HEK293 (cell line): ENCODE measurements around the gene DCAF7.

ENCODE experiments used
- CTCF ChIA-PET: fragments of 350-600 bp; formaldehyde crosslinking; extraction: SDS; loops from one replicate; lab custom pipeline; 2021; ENCODE audit warnings: antibody characterized with exemption; lab: Yijun Ruan, JAX
- POLR2A ChIA-PET: fragments of 300-600 bp; formaldehyde crosslinking; extraction: SDS; loops from one replicate; lab custom pipeline; 2020; ENCODE audit warnings: antibody characterized with exemption, inconsistent platforms; lab: Yijun Ruan, JAX
- H3K27ac ChIP-seq: fragments of 200-500 bp; sonication (Bioruptor generic); 2 replicates; pipeline ENCODE4 v1.5.1; 2014; ENCODE audit warnings: low read depth, low read length, control low read depth, inconsistent platforms; ENCODE audit errors: extremely low read depth
- H3K36me3 ChIP-seq, 2 experiments: fragments of 200-500 bp in 1 of 2; sonication (Bioruptor generic) in 1 of 2; 1 replicate in 1 of 2; 2 replicates in 1 of 2; pipeline ENCODE4 v1.5.1; 2014 to 2017; ENCODE audit warnings: inconsistent platforms in 2 of 2, low read length in 2 of 2; ENCODE audit not compliant: control insufficient read depth in 2 of 2, insufficient read depth in 1 of 2
- H3K4me1 ChIP-seq: fragments of 200-500 bp; sonication (Bioruptor generic); 2 replicates; pipeline ENCODE4 v1.5.1; 2014; ENCODE audit warnings: mild to moderate bottlenecking, low read length, inconsistent platforms; ENCODE audit not compliant: control insufficient read depth, insufficient read depth
- H3K4me3 ChIP-seq: 2 replicates; pipeline ENCODE4 v1.5.1; 2011; ENCODE audit warnings: low read depth, mild to moderate bottlenecking, control low read depth, low read length, moderate library complexity
- H3K9me3 ChIP-seq: fragments of 200-500 bp; sonication (Bioruptor generic); 2 replicates; pipeline ENCODE4 v1.5.1; 2014; ENCODE audit warnings: low read depth, low read length, inconsistent platforms; ENCODE audit not compliant: control insufficient read depth, insufficient read depth
- BCL6B ChIP-seq: fragments of 450-650 bp; formaldehyde crosslinking; IDR thresholded peaks from 2 replicates; pipeline ENCODE4 v1.5.1; 2017; ENCODE audit warnings: missing biosample characterization, missing genetic modification characterization
- GLI2 ChIP-seq: fragments of 450-650 bp; formaldehyde crosslinking; IDR thresholded peaks from 2 replicates; pipeline ENCODE4; 2017; ENCODE audit warnings: missing biosample characterization, missing genetic modification characterization, low read depth, borderline replicate concordance
- MEIS1 ChIP-seq: sonication (generic); formaldehyde crosslinking; IDR thresholded peaks from 2 replicates; pipeline ENCODE4 v1.8.1; 2022; ENCODE audit warnings: missing genetic modification reagents, mild to moderate bottlenecking, borderline replicate concordance
- MYNN ChIP-seq: fragments of 450-650 bp; formaldehyde crosslinking; IDR thresholded peaks from 2 replicates; pipeline ENCODE4 v1.5.1; 2016; ENCODE audit warnings: missing biosample characterization, missing genetic modification characterization, borderline replicate concordance
- SETDB1 ChIP-seq: IDR thresholded peaks from one replicate; pipeline ENCODE4 v1.6.1; 2017; ENCODE audit warnings: mild to moderate bottlenecking, low read length, moderate library complexity, mixed read lengths; ENCODE audit not compliant: insufficient read length
- ZBTB44 ChIP-seq: fragments of 450-650 bp; IDR thresholded peaks from 2 replicates; pipeline ENCODE4 v1.5.1; 2018; ENCODE audit warnings: missing biosample characterization, mild to moderate bottlenecking, missing genetic modification characterization
- ZNF221 ChIP-seq: fragments of 450-650 bp; formaldehyde crosslinking; IDR thresholded peaks from 2 replicates; pipeline ENCODE4 v1.5.1; 2017; ENCODE audit warnings: missing biosample characterization, missing genetic modification characterization, borderline replicate concordance
- ZNF266 ChIP-seq: fragments of 450-650 bp; formaldehyde crosslinking; IDR thresholded peaks from 2 replicates; pipeline ENCODE4 v1.5.1; 2016; ENCODE audit warnings: missing biosample characterization, missing genetic modification characterization, low read depth
- ZNF302 ChIP-seq: fragments of 450-650 bp; formaldehyde crosslinking; IDR thresholded peaks from 2 replicates; pipeline ENCODE4 v1.5.1; 2016; ENCODE audit warnings: missing biosample characterization, missing genetic modification characterization, low read depth
- ZNF404 ChIP-seq: fragments of 450-650 bp; formaldehyde crosslinking; IDR thresholded peaks from 2 replicates; pipeline ENCODE4 v1.5.1; 2017; ENCODE audit warnings: missing biosample characterization, missing genetic modification characterization
- ZNF449 ChIP-seq: fragments of 450-650 bp; formaldehyde crosslinking; IDR thresholded peaks from 2 replicates; pipeline ENCODE4 v1.5.1; 2017; ENCODE audit warnings: missing biosample characterization, mild to moderate bottlenecking, missing genetic modification characterization, moderate library complexity
- ZNF571 ChIP-seq: fragments of 450-650 bp; formaldehyde crosslinking; IDR thresholded peaks from 2 replicates; pipeline ENCODE4 v1.5.0; 2017; ENCODE audit warnings: missing biosample characterization, missing genetic modification characterization
- ZXDB ChIP-seq: fragments of 450-650 bp; formaldehyde crosslinking; IDR thresholded peaks from 2 replicates; pipeline ENCODE4 v1.5.1; 2016; ENCODE audit warnings: missing biosample characterization, missing genetic modification characterization
- TF ChIP-seq, protein P1 (sequence below): fragments of 450-650 bp; formaldehyde crosslinking; IDR thresholded peaks from 2 replicates; pipeline ENCODE4 v1.5.1; 2017; ENCODE audit warnings: missing biosample characterization, missing genetic modification characterization
- TF ChIP-seq, protein P2 (sequence below): fragments of 450-650 bp; formaldehyde crosslinking; IDR thresholded peaks from 2 replicates; pipeline ENCODE4 v1.5.1; 2016; ENCODE audit warnings: missing biosample characterization, missing genetic modification characterization, low read depth
- TF ChIP-seq, protein P3 (sequence below): fragments of 450-650 bp; formaldehyde crosslinking; IDR thresholded peaks from 2 replicates; pipeline ENCODE4 v1.5.1; 2017; ENCODE audit warnings: missing biosample characterization, missing genetic modification characterization
- TF ChIP-seq, protein P4 (sequence below): fragments of 450-650 bp; formaldehyde crosslinking; IDR thresholded peaks from 2 replicates; pipeline ENCODE4 v1.5.1; 2016; ENCODE audit warnings: missing biosample characterization, missing genetic modification characterization

DCAF7 gene

DNA sequence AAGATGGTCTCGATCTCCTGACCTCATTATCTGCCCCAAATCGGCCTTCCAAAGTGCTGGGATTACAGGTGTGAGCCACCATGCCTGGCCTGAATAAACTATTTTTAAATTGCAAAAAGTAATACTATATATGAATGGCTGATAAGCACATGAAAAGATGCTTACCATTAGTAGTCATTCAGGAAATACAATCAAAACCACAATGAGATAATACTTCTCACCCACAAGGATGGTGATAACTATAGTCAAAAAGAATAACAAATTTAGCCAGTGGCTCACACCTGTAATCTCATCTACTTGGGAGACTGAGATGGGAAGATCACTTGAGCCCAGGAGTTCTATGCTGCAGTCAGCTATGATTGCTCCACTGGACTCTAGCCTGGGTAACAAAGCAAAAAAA is 48.0 kb downstream of the DCAF7 start:
- no peak overlapping the region for H3K27ac ChIP-seq
- H3K4me1 ChIP-seq: no peaks in the 10 kb centered on the region
- H3K4me3 ChIP-seq: no peak overlapping the region
- TF ChIP-seq MYNN (tag by site-specific recombination) (no peak), ZNF221 (tag by site-specific recombination) (no peak), ZXDB (tag by site-specific recombination) (no peak), SETDB1 (no peak), ZNF449 (tag by site-specific recombination) (no peak), ZNF302 (tag by site-specific recombination) (no peak), ZBTB44 (no peak), BCL6B (tag by site-specific recombination) (no peak), GLI2 (no peak), ZNF266 (tag by site-specific recombination) (no peak), MEIS1 (CRISPR knock-in tag) (no peak), ZNF571 (tag by site-specific recombination) (no peak), ZNF404 (tag by site-specific recombination) (no peak)
- TF ChIP-seq, protein P1, sequence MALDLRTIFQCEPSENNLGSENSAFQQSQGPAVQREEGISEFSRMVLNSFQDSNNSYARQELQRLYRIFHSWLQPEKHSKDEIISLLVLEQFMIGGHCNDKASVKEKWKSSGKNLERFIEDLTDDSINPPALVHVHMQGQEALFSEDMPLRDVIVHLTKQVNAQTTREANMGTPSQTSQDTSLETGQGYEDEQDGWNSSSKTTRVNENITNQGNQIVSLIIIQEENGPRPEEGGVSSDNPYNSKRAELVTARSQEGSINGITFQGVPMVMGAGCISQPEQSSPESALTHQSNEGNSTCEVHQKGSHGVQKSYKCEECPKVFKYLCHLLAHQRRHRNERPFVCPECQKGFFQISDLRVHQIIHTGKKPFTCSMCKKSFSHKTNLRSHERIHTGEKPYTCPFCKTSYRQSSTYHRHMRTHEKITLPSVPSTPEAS: no peak
- TF ChIP-seq, protein P2, sequence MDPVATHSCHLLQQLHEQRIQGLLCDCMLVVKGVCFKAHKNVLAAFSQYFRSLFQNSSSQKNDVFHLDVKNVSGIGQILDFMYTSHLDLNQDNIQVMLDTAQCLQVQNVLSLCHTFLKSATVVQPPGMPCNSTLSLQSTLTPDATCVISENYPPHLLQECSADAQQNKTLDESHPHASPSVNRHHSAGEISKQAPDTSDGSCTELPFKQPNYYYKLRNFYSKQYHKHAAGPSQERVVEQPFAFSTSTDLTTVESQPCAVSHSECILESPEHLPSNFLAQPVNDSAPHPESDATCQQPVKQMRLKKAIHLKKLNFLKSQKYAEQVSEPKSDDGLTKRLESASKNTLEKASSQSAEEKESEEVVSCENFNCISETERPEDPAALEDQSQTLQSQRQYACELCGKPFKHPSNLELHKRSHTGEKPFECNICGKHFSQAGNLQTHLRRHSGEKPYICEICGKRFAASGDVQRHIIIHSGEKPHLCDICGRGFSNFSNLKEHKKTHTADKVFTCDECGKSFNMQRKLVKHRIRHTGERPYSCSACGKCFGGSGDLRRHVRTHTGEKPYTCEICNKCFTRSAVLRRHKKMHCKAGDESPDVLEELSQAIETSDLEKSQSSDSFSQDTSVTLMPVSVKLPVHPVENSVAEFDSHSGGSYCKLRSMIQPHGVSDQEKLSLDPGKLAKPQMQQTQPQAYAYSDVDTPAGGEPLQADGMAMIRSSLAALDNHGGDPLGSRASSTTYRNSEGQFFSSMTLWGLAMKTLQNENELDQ: no peak
- TF ChIP-seq, protein P3, sequence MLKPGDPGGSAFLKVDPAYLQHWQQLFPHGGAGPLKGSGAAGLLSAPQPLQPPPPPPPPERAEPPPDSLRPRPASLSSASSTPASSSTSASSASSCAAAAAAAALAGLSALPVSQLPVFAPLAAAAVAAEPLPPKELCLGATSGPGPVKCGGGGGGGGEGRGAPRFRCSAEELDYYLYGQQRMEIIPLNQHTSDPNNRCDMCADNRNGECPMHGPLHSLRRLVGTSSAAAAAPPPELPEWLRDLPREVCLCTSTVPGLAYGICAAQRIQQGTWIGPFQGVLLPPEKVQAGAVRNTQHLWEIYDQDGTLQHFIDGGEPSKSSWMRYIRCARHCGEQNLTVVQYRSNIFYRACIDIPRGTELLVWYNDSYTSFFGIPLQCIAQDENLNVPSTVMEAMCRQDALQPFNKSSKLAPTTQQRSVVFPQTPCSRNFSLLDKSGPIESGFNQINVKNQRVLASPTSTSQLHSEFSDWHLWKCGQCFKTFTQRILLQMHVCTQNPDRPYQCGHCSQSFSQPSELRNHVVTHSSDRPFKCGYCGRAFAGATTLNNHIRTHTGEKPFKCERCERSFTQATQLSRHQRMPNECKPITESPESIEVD: no peak
- TF ChIP-seq, protein P4, sequence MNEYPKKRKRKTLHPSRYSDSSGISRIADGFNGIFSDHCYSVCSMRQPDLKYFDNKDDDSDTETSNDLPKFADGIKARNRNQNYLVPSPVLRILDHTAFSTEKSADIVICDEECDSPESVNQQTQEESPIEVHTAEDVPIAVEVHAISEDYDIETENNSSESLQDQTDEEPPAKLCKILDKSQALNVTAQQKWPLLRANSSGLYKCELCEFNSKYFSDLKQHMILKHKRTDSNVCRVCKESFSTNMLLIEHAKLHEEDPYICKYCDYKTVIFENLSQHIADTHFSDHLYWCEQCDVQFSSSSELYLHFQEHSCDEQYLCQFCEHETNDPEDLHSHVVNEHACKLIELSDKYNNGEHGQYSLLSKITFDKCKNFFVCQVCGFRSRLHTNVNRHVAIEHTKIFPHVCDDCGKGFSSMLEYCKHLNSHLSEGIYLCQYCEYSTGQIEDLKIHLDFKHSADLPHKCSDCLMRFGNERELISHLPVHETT: no peak
- H3K9me3 ChIP-seq: no peaks in the 10 kb centered on the region
- peaks cover 9 to 16% of the 10 kb centered on the region in 2 experiments for H3K36me3 ChIP-seq
- ChIA-PET POLR2A (interaction anchor here (1.4 kb wide), 1 partner anchor 24 kb away, joined by 6 read pairs; the partner anchor contains the start of gene MAP3K3), CTCF (no interaction called here)
